HepG2 (cell line): ENCODE measurements around the gene THRA. TPM values are rescaled to one million over a fixed set of nuclear protein-coding genes. Genes with fewer than 3 reads are reported as not detected.

Experiments
- BCL6 ChIP-seq: IDR thresholded peaks from 2 replicates; pipeline ENCODE4 v1.6.1; 2016; ENCODE audit warnings: missing genetic modification reagents, missing compliant biosample characterization
- BRCA1 ChIP-seq: sonication (generic); formaldehyde crosslinking; IDR thresholded peaks from 2 replicates; pipeline ENCODE4 v1.4.0; 2020; ENCODE audit warnings: missing genetic modification reagents
- CBFB ChIP-seq: sonication (generic); formaldehyde crosslinking; IDR thresholded peaks from 2 replicates; pipeline ENCODE4 v1.4.0; 2020; ENCODE audit warnings: missing genetic modification reagents
- CCAR2 ChIP-seq: fragments of 200-400 bp; formaldehyde crosslinking; optimal IDR thresholded peaks from 2 replicates; pipeline ENCODE3; 2018; ENCODE audit warnings: low read depth, mild to moderate bottlenecking, low read length, moderate library complexity
- HNF4G ChIP-seq, 2 experiments: sonication (generic) in 1 of 2; formaldehyde crosslinking in 1 of 2; IDR thresholded peaks; 2 replicates each; pipeline versions ENCODE4 v1.4.0 to v1.6.1; 2011 to 2020; ENCODE audit warnings: borderline replicate concordance in 2 of 2, low read depth in 2 of 2, mild to moderate bottlenecking in 2 of 2, low read length in 1 of 2, missing genetic modification reagents in 1 of 2, moderate library complexity in 1 of 2
- LCORL ChIP-seq, 2 experiments: fragments of 450-650 bp in 1 of 2; sonication (generic) in 1 of 2; formaldehyde crosslinking in 1 of 2; IDR thresholded peaks; 2 replicates each; pipeline versions ENCODE4 v1.5.0 to v1.6.1; 2017 to 2020; ENCODE audit warnings: antibody characterized with exemption in 1 of 2, missing genetic modification reagents in 1 of 2
- NAIF1 ChIP-seq: sonication (generic); formaldehyde crosslinking; IDR thresholded peaks from 2 replicates; pipeline ENCODE4 v1.5.0; 2020; ENCODE audit warnings: mild to moderate bottlenecking, missing genetic modification reagents, borderline replicate concordance
- NFE2L2 ChIP-seq: fragments of 150-350 bp; IDR thresholded peaks from 2 replicates; pipeline ENCODE4 v1.6.1; 2014; ENCODE audit warnings: low read length
- NFYB ChIP-seq: sonication (generic); formaldehyde crosslinking; IDR thresholded peaks from 2 replicates; pipeline ENCODE4 v1.4.0; 2020; ENCODE audit warnings: missing genetic modification reagents
- POLR2A ChIP-seq, 2 experiments: IDR thresholded peaks; 2 replicates each; pipeline ENCODE4 v1.6.1; 2011; ENCODE audit warnings: low read depth in 2 of 2, low read length in 2 of 2, mild to moderate bottlenecking in 1 of 2, moderate library complexity in 1 of 2; ENCODE audit not compliant: insufficient read depth in 1 of 2
- SALL1 ChIP-seq: sonication (generic); formaldehyde crosslinking; IDR thresholded peaks from 2 replicates; pipeline ENCODE4 v1.8.0; 2022; ENCODE audit warnings: mild to moderate bottlenecking, missing genetic modification reagents
- SCMH1 ChIP-seq: sonication (generic); formaldehyde crosslinking; IDR thresholded peaks from 2 replicates; pipeline ENCODE4 v1.9.0; 2021; ENCODE audit warnings: missing genetic modification reagents, mild to moderate bottlenecking, borderline replicate concordance
- SRSF1 ChIP-seq: fragments of 200-400 bp; formaldehyde crosslinking; optimal IDR thresholded peaks from 2 replicates; pipeline ENCODE3; 2017; ENCODE audit warnings: mild to moderate bottlenecking, low read depth, low read length, moderate library complexity
- ZC3H4 ChIP-seq: sonication (generic); formaldehyde crosslinking; IDR thresholded peaks from 2 replicates; pipeline ENCODE4 v1.4.0; 2020; ENCODE audit warnings: missing genetic modification reagents, borderline replicate concordance
- ZNF230 ChIP-seq: sonication (generic); formaldehyde crosslinking; IDR thresholded peaks from 2 replicates; pipeline ENCODE4 v1.4.0; 2020; ENCODE audit warnings: mild to moderate bottlenecking, missing genetic modification reagents
- ZNF260 ChIP-seq: sonication (generic); formaldehyde crosslinking; IDR thresholded peaks from 2 replicates; pipeline ENCODE4 v1.4.0; 2020; ENCODE audit warnings: missing genetic modification reagents, low read depth, mild to moderate bottlenecking, borderline replicate concordance
- ZNF550 ChIP-seq: sonication (generic); formaldehyde crosslinking; IDR thresholded peaks from 2 replicates; pipeline ENCODE4 v1.4.0; 2020; ENCODE audit warnings: mild to moderate bottlenecking, missing genetic modification reagents, borderline replicate concordance
- ZNF567 ChIP-seq: sonication (generic); formaldehyde crosslinking; IDR thresholded peaks from 2 replicates; pipeline ENCODE4 v1.8.1; 2023; ENCODE audit warnings: mild to moderate bottlenecking, missing genetic modification reagents, borderline replicate concordance
- ZNF570 ChIP-seq: sonication (generic); formaldehyde crosslinking; IDR thresholded peaks from 2 replicates; pipeline ENCODE4 v1.4.0; 2020; ENCODE audit warnings: mild to moderate bottlenecking, missing genetic modification reagents, borderline replicate concordance
- ZNF619 ChIP-seq: sonication (generic); formaldehyde crosslinking; IDR thresholded peaks from 2 replicates; pipeline ENCODE4 v1.4.0; 2020; ENCODE audit warnings: mild to moderate bottlenecking, missing genetic modification reagents
- ZNF747 ChIP-seq: sonication (generic); formaldehyde crosslinking; IDR thresholded peaks from 2 replicates; pipeline ENCODE4 v1.8.1; 2023; ENCODE audit warnings: missing genetic modification reagents, mild to moderate bottlenecking, borderline replicate concordance
- ZNF816 ChIP-seq: sonication (generic); formaldehyde crosslinking; IDR thresholded peaks from 2 replicates; pipeline ENCODE4 v1.8.0; 2022; ENCODE audit warnings: missing genetic modification reagents, mild to moderate bottlenecking, borderline replicate concordance
- ZNF878 ChIP-seq: sonication (generic); formaldehyde crosslinking; IDR thresholded peaks from 2 replicates; pipeline ENCODE4 v1.8.1; 2023; ENCODE audit warnings: mild to moderate bottlenecking, missing genetic modification reagents, moderate library complexity
- ZSCAN25 ChIP-seq: sonication (generic); formaldehyde crosslinking; IDR thresholded peaks from 2 replicates; pipeline ENCODE4 v1.8.0; 2022; ENCODE audit warnings: mild to moderate bottlenecking, missing genetic modification reagents
- polyA plus RNA-seq, 8 experiments: library from polyadenylated mRNA; depleted of rRNA in 3 of 8; stranded (reverse) in 7 of 8; unstranded in 1 of 8; fragments of >200 nt; fragmentation: Illumina TruSeq in 4 of 8; extraction: Trizol in 4 of 8; gene quantifications; 2 replicates each; pipeline versions ENCODE4 v1.2.1 to v1.2.3, GENCODE V29; 2011 to 2016; ENCODE audit warnings: low read depth in 4 of 8, missing spikeins in 1 of 8, mixed read lengths in 1 of 8; ENCODE audit not compliant: insufficient read depth in 1 of 8
- total RNA-seq, 5 experiments: library from RNA; depleted of rRNA; stranded (reverse); fragments of >200 nt; fragmentation: Illumina TruSeq; extraction: Trizol; gene quantifications; 2 replicates each; pipeline ENCODE4 v1.2.3, GENCODE V29; 2016; ENCODE audit warnings: low read depth in 1 of 5
- TF ChIP-seq, protein P1 (sequence below): sonication (generic); formaldehyde crosslinking; IDR thresholded peaks from 2 replicates; pipeline ENCODE4 v1.5.1; 2020; ENCODE audit warnings: mild to moderate bottlenecking, missing genetic modification reagents, moderate library complexity

THRA gene
- total and polyA plus RNA-seq, 2 of the 13 experiments (the other 11 are each of a cell fraction or from before 2014, with no cell fraction given), result 8.0 to 9.9 TPM

DNA sequence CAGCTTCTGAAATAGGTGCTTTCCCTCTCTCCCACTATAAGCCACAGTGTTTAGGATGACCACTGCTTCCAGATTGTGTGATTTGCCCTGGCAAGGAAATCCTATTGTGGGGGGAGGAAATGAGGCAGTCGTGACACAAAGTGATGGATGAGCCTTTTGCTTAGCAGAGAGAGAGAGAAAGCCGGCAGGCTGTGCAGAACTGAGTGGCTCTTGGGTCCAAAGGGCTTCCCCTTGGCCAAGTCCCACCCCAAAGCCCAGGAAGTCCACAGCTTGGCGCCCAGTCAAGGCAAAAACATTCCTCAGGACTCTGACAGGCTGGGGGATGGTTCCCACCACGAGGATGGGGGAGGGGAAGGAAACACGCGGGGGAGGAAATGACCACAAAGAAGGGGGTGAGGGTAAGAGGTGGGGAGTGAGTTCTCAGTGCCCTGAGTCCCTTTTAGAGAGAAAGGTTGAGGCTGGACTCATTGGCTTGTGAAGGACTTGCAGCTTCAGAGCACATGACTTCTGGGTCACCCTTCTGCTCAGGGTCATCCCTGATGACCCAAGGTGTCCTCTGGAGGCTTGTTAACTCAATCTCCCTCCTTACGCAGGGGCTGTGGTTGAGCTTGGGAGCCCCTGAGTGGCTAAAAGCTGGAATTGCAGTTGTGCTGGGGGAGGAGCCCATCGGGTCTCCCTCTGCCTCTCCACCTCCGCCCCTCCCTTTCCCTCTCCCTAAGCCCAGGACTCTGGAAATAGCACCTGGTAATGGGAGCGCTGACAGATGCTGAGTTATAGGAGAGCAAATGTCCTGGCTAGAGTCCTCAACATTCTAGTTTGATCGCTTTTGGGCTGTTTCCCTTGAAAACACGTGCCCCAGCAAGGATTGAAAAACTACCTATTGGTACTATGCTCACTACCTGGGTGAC is 48.7 kb downstream of the THRA start (continued):
- TF ChIP-seq CCAR2 (no peak), ZNF570 (no peak), SCMH1 (CRISPR knock-in tag) (no peak), BRCA1 (0 out of 2 replicates have a peak, but pooled peaks have one; percentile 9), POLR2A (IDR thresholded peaks at IDR 0.05; ENCODE audit: insufficient read depth in 1 of 2, low read depth in 2 of 2, low read length in 2 of 2) (peak in 1 of 2 experiments; percentile 31; a peak in 1 of 4 replicates), NFE2L2 (no peak), NAIF1 (peak; percentile 65; the same call in 1 of the 2 replicates), ZNF878 (CRISPR knock-in tag) (no peak), ZC3H4 (CRISPR knock-in tag) (0 out of 2 replicates have a peak, but pooled peaks have one; percentile 18), BCL6 (CRISPR knock-in tag) (peak; percentile 70), SALL1 (CRISPR knock-in tag) (peak; percentile 87), ZNF747 (CRISPR knock-in tag) (peak; percentile 73; the same call in 1 of the 2 replicates), ZNF230 (CRISPR knock-in tag) (0 out of 2 replicates have a peak, but pooled peaks have one; percentile 76), LCORL (IDR thresholded peaks at IDR 0.05) (no peak), LCORL (CRISPR knock-in tag; IDR thresholded peaks at IDR 0.05) (peak; percentile 95), CBFB (CRISPR knock-in tag) (peak; percentile 91), HNF4G (IDR thresholded peaks at IDR 0.05; ENCODE audit: borderline replicate concordance, low read depth, low read length) (peak; percentile 91), HNF4G (CRISPR knock-in tag; IDR thresholded peaks at IDR 0.05; ENCODE audit: borderline replicate concordance, low read depth) (peak; percentile 95), ZNF550 (CRISPR knock-in tag) (0 out of 2 replicates have a peak, but pooled peaks have one; percentile 59), NFYB (CRISPR knock-in tag) (0 out of 2 replicates have a peak, but pooled peaks have one; percentile 8), SRSF1 (no peak), ZNF567 (CRISPR knock-in tag) (0 out of 2 replicates have a peak, but pooled peaks have one; percentile 79), ZNF816 (CRISPR knock-in tag) (no peak; the same call in 1 of the 2 replicates), ZNF260 (CRISPR knock-in tag) (no peak), ZNF619 (CRISPR knock-in tag) (peak; percentile 77; the same call in 1 of the 2 replicates), ZSCAN25 (CRISPR knock-in tag) (peak; percentile 82; the same call in 1 of the 2 replicates)
- TF ChIP-seq, protein P1, sequence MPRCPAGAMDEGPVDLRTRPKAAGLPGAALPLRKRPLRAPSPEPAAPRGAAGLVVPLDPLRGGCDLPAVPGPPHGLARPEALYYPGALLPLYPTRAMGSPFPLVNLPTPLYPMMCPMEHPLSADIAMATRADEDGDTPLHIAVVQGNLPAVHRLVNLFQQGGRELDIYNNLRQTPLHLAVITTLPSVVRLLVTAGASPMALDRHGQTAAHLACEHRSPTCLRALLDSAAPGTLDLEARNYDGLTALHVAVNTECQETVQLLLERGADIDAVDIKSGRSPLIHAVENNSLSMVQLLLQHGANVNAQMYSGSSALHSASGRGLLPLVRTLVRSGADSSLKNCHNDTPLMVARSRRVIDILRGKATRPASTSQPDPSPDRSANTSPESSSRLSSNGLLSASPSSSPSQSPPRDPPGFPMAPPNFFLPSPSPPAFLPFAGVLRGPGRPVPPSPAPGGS, result peak; percentile 85; the same call in 1 of the 2 replicates
